Measurements from ENCODE around the gene CADPS.

Gene CADPS

DNA sequence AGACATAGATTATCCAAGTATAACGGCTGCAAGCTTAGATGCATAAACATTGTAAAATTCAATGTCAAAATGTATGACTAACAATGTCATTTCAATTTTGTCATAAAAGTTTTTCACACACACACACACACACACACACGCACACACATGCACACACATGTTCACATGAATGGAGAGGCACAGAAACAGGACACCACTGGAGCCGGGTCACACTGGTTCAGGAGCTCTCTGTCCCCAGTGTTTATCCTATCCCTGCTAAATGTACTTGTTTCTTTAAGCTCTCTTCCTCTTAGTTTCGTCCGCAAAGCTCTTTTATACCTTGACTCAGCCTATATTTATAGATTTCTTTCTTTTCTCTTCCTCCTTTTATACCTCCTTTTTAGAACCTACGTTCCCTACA, 249.9 kb downstream of the CADPS start:
- no peak for DNase-seq

DNA sequence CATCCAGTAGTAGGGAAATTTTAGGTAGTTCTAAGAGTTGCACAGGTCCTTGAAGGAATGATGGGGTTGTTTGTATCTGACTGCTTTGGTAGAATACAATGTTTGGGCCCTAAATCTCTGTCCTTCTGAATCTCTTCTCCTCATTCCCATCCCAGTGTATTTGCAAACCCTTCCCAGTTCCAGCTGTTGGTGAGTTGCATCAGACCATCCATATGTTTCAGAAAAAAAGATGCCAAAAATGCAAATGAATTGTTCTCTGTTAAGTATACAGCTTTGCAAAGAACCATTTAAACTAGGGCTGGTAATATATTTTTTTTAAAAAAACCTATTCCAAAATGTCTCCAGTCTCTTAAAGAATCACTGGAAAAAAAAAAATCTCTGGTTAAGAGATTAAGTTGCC, 251.0 kb downstream of the CADPS start:
- no peak for DNase-seq

- peak; percentile 25 to 39 for DNase-seq
These were observed 252.6 kb downstream of the CADPS start for GRCh38 chr3:62622553-62623174.

DNA sequence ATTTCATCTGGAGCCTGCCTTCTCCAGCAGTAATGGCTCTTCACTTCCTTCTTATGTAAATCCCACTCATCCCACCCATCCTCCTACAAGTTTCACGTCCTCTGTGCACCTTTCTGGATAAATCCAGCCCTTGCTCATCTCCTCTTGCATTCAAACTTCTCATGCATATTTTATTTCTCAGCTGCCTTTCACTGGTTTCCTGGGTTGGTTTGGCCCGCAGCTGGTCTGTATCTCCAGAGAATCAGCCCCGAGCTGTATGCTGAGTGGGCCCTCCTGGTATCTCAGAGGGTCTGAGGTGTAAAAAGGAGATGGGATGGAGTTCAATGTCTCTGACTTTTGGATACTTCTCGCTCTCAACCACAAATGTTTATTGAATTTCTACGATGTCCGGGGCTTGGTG, 253.3 kb downstream of the CADPS start:
- no peak for DNase-seq

DNA sequence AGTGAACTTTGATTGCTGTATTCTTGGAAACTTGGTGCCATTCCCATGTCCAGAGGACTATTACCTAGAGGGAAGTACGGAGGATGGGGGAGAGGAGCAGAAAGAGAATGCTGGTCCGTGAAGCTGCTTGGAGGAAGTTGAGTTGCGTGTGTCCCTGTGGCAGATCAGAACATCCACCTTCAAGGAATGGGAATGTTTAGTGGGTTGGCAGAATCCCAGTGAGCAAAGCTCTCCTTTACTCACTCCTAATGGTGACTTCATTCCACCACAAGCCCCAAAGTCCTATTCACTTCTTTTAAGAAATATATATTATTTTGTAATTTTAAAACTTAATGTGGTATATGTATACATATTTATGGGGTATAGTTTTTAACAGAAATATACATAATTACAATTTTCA, 254.0 kb downstream of the CADPS start:
- DNase-seq, result no peak

DNA sequence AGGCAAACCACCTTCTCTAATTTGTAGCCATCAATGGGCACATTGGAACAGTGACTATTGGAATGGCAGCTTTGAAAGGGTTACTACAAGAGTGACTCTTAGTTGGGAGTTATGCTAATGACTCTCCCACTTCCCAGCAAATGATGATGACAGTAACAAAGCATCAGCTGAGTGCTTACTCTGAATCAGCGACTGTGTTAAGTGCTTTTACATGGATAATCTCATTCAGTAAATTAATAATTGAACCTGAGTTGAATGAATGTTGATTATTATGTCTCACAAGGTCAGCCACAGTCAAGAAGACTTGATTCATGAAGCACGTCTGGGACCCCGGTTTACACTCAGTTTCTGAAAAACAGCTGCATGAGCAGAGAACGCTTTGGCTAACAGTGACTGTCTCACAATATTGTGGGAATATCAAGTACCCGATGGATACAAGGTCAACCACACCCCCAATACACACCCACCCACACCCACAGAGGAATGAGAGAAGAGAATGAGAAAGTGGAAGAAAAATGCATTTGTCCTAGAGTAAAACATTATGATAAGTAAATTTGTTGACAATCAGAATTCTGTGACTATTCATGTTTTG, 259.9 kb downstream of the CADPS start:
- no peak for DNase-seq

DNA sequence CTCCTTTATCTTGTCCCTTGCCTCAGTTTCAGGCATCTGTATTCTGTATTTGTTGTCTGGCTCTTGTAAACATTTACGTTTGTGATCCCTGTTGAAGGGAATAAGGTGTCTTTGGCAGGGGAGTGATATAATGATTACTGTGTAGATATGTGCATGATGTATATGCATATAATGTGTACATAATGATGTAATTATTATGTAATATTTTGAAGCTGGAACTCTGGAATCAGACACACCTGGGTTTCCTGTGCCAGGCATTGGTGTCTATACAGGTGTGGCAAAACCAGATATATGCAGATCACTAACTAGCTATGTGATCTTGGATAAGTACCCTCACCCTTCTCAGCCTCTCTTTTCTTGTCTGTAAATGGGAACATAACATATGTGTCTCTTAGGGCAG, 260.7 kb downstream of the CADPS start:
- DNase-seq, result no peak

DNA sequence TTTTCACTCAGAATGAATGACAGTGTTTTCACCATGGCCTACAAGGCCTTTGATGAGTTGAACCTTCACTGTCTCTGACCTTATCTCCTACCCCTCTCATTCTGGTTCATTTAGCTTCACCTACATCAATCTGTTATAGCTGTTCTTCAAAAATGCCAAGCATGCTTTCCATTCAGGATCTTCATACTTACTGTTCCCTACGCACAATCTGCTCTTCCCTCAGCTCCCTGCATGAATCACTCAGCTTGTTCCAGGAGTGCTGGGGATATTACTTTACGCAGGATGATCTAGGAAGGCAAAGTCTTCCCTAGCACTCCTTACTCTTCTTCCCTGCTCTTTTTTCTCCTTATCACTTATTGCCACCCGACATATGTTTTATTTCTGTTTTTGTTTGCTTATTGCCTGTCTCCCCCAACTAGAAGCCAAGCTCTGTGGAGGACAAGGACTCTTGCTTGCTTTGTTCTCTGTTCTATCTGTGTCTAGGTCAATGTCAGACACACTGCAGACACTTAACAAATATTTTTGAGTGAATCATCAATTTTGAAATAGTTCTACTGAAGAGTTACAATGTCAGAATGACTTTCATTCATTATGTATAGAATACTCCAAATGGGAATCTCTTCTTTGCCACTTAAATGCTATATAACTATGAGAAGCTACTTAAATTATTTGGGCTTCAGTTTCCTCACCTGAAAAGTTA, 263.5 kb downstream of the CADPS start:
- no peak for DNase-seq

DNA sequence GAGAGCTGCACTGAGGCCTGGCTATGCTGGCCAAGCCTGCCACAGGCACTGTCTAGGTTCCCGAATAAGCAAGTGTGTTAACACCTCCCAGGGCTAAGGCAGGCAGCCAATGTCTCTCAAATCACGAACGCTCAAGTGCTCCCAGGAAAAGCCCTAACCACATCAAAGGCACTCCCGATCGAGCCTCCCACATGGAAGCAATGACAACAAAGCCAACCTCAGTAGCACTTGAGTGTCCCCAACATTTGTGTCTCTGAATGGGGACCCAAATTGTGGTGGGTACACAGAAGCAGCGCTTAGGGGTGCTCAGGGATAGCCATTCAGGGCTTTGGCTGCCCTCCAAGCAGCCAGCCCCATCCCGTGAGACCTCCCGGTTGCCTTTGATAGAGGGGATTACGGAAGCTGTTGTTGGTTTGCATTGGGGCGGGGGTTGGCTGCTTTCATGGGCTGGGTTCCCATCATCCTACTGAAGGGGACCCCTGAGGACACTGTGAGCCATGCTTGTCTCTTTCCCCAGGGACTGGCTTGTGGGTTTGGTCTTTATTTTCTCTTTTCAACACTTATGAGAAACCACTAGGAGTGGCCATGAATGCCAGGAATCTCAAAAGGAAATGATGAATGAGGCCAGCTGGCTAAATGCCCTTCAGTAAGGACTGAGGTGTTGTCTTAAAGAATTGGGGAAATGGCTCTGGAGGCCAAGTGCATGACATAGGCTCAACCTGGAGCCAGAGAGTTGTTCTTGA, 267.8 kb downstream of the CADPS start:
- no peak for DNase-seq

GRCh38 chr3:62605413-62606068, 269.7 kb downstream of the CADPS start:
- no peak for DNase-seq

- DNase-seq, result no peak
These were observed 270.4 kb downstream of the CADPS start for GRCh38 chr3:62604751-62605351.

DNA sequence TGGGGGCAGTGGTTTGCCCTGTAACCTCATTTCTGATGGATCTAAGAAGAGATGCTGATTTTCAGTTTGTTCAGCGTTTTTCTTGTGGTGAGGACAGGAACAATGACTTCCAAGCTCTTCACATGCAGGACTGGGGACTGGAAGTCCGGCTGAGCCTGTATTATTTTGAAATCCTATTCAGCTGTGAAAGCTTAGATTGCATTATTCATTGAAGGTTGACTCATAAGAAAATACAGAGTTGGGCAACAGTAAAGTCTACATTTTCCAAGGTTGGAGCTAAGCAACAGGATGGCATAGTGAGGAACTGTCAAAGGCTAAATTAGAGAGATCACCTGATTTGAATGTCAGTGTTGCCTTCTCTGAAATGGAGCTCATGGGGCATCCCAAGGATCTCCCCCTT, 270.9 kb downstream of the CADPS start:
- DNase-seq, result no peak

GRCh38 chr3:62602987-62603386, 272.2 kb downstream of the CADPS start:
- DNase-seq, result no peak

GRCh38 chr3:62602129-62602770, 273.0 kb downstream of the CADPS start:
- no peak for DNase-seq

GRCh38 chr3:62601238-62602070, 273.8 kb downstream of the CADPS start:
- no peak for DNase-seq

DNA sequence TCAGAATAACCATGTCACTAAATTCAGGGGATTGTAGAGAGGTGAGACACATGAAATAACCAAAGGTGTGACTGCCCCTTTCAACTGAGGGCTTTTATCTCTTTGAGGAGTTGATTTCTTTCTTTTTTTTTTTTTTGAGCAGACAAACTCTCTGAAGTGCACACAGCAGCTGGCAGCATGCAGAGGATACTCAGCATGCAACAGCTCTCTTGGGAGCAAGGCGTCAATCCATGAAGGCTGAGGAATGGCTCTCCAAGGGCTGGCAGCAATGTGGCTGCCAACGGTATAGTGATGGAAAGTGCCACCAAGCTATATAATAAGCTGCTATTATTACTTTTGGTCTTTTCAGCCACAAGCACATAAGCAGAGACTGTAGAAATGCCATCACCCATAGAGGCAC, 275.2 kb downstream of the CADPS start:
- DNase-seq, result no peak

DNA sequence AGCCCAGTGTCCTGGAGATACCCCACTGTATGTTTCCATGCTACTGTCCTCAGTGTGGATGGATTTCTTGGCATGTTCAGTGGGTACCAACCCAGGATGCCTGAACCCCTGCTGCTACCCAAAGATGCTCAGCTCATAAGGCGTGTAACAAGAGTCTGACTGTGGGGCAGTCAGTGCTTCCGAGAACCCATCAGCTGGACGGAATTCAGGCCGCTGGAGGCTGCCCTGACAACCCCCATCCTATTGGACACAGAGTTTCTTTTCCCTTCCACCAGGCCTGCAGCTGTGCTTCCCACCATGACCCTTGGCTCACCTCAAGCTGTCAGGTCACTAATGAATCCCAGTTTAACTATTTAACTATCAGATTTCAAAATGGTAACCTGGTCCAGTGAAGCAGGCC, 277.7 kb downstream of the CADPS start:
- no peak for DNase-seq

DNA sequence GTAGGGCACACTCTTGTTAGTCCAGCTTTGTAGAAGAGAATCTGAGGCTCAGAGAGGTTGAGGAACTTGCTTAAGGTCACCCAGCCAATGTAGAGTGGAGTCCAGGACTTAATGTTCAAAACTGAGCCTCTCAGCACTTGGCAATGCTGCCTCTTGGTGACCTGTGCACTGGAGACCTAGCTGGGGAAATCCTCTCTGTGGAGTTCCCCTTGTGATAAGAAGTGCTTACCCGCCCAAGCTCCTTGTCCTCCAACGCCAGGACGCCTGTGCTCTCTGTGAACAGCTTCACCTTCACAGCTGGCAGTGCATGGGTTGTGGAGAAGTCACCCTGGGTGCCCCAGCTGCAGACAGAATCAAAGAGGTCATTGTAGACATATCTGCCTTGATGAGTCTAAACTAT, 282.8 kb downstream of the CADPS start:
- no peak for DNase-seq

DNA sequence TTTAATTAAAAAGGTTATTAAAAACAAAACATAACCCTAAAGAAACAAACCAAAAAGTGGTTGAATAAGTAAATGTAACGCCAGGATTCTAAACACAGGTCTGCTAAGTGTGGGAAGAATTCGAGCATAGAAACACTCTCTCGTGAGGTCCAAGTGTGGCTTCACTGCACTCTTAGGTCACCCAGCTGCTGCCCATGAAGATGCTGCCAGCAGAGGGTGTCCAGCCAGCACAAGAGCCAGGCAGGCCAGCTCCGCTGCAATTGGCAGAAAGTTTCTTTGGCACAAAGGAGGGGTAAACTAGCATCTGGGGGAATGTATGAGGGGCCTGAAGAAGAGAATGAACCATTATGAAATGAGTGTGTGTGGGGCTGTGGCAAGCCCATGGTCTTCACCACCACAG, 286.1 kb downstream of the CADPS start:
- DNase-seq, result no peak

GRCh38 chr3:62587579-62588031, 287.6 kb downstream of the CADPS start:
- no peak for DNase-seq

- DNase-seq, result no peak
These were observed 288.0 kb downstream of the CADPS start for GRCh38 chr3:62587169-62587568.

All from SHP77 (cell line).